EH (cell line): Measurements from ENCODE around the gene ALKBH5.

Experiments used
- DNase-seq: peaks from one replicate; pipeline ENCODE4 v3.0.0-alpha.2; 2015; ENCODE audit warnings: low read depth

The ALKBH5 gene

DNA sequence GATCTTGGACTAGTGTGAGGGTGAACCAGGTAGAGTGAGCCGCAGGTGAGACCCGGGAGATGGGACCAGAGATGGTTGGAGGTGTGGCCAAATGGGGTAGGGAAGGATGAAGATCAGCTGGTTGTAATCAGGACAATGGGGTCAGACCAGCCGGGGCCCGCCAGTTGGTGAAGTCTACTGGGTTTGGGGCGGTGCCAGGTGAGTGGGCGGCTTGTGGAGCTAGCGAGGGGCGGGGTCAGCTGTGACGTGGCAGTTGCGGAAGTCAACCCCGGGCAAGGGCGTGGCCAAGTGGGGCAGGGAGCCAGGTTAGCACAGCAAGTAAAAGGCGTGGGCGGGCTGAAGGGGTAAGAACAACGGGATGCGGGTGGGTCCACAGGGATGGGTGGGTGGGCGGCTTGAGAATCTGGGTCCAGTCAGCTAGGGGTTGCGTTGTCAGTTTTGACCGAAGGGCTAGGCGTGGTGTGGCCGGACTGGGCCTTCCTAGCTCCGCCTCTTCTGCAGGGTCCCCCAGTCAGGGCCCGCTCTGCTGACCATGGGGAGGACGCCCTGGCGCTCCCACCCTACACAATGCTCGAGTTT, 25.5 kb upstream of the ALKBH5 start:
- DNase-seq = peak; percentile 80

DNA sequence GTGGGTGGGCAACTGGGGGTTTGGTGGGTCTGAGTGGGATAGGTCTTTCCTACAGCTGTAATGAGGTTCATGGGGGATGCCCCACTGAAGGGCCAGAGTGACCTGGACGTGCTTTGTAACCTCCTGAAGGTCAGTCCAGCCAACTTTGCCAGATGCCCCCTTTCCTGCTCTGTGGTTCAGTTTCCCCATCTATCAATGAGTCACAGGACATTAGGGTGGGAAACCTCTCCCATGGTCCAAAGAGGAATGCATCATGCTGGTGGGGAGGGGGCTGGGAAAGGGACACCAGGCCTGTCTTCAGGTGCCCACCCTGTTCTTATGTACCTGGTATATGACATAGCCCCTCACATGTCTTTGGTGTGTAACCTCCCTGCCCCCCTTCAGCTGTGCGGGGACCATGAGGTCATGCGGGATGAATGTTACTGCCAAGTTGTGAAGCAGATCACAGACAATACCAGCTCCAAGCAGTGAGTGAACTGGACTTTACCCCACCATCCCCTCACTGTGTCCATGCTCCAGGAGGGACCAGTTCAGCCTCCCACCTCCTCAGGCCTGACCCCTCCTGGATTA, 24.0 kb upstream of the ALKBH5 start:
- peak; percentile 23 for DNase-seq

DNA sequence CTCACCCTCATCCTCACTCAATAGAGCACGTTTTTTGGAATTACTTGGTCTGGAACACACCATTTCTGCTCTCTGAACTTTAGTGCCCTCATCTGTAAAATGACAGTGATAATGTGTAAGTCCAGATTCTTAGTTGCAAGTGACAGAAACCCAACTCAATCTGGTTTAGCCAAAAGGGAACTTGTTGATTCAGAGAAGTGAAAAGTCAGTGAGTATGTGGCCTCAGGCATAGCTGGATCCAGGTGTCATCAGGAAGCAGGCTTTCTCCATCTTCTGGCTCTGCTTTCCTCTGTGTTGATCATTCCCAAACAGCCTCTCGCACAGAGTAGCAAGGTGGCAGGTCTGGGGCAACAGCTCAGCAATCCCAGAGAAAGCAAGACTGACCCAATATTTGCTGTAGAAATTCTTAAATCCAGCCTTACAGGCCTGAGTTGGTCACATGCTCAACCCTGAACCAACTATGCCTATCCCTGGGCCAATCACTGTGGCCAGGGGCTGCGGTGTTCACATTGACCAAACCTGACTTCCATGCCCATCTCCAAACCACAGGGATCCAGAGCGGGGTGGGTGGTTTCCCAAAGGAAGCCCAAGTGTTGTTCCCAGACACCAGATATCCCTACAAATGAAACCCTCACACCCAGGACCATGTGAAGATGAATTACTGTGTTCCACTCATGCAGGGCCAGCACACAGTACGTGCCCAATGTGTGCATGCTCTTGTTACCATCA, 23.3 kb upstream of the ALKBH5 start:
- DNase-seq = no peak

DNA sequence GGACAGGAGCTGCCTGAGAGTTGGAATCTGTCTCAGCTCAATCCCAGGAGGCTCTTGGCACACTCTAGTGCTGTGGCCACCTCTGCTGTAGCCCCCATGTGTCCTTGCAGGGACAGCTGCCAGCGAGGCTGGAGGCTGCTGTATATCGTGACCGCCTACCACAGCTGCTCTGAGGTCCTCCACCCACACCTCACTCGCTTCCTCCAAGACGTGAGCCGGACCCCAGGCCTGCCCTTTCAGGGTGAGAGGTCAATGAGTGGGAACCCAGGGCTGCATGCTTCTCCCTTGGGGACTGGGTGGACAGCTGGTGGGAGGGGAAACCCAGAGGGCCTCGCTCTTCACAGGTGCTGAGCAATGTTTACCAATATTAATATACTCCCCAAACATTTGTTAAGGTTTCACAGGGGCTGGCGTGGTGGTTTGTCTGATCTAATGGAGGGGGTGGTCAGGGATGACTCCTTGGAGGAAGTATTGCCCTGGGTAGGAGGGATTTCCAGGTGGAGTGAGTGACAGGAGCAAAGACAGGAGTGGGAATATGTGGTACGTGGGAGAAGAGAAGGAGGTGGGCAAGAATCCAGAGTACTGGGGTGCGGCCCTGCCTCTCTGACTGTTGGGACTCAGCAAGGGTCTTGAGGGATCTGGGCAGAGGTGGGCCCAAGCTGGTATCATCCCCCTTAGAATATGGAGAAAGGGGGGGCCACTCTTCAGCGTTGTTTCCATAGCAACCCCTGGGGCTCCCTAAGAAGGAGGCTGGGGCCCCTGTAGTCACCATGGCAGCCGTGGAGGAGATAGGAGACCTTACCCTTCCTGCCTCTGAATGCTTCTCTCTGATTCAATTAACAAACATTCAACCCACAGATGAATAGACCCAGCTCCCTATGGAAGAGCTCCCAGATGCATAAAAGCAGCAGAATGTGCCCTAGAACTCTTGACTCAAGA, 22.2 kb upstream of the ALKBH5 start:
- peak; percentile 16 for DNase-seq

DNA sequence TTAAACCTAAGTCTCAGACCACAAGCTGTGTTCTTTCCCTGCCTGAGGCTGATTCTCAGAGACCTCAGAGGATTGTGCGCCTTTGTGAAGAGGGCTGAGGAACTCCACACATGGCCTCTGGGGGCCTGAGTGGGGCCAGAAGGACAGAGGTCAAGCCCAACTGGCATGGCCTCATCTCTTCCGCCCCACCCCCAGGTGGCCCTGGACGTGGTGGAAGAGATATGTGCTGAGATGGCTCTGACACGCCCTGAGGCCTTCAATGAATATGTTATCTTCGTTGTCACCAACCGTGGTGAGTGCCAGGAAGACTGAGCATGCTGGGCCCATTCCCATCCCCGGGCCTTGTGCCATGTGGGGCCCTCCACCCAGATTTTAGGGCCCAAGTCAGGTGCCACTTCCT, 20.1 kb upstream of the ALKBH5 start:
- no peak for DNase-seq

DNA sequence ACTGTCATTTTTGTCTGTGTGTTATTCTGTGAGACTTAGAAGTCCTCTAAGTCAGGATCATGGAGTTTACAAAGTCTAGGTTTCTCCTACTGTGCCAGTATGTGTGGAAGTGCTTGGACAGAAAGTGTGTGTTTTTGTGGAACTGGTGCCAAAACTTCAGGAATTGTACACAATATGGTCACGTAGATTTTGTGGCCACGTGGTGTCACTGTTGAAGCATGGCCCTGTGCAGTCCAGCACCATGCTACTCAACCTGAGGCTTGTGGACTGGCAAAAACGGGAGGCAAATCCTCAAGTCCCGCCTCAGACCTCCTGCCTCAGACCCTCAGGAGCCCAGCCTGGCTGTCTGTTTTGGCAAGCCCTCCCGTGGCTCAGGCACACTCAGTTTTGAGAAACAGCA, 16.7 kb upstream of the ALKBH5 start:
- peak; percentile 16 for DNase-seq

DNA sequence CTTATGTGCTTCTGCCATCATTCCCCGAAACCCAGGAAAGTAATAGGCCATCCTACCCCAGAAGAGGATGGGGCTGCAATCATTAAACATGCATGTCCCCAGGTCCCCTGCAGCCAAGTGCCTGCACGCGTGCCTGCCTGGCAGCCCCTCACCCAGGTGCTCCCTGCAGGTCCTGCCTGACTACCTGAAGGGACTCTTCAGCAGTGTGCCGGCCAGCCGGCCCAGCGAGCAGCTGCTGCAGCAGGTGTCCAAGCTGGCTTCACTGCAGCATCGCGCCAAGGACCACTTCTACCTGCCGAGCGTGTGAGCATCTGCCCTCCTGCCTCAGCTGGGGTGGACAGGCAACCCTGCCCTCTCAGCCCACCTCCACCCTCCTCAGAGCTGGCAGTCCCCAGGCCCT, 16.2 kb upstream of the ALKBH5 start:
- DNase-seq = no peak

DNA sequence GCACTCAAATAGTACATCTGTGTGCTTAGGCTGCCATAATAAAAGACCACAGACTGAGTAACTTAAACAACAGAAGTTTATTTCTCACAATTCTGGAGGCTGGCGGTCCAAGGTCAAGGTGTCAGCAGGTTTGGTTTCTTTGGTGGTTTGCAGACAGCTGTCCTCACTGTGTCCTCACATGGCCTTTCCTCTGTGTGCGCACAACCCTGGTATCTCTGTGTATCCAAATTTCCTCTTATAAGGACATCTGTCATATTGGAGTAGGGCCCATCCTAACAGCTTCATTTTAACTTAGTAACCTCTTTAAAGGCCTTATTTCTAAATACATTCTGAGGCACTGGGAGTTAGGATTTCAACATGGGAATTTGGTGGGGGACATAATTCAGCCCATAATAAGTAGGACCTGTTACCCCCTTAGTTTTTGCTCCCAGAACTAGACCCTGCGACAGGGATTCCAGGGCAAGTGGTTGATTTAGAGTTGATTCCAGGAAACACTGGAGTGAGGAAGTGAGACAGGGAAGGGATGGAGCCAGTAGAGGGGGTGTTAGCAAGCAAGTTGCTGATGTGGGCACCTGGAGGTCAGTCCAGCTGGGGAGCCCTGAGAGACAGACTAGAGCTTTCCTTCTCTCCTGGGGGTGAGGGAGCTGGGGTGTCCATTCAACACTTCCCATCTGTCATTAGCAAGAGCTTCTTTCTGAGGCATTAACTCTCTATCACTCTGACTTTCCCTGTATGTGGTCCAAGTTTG, 10.9 kb upstream of the ALKBH5 start:
- no peak for DNase-seq

DNA sequence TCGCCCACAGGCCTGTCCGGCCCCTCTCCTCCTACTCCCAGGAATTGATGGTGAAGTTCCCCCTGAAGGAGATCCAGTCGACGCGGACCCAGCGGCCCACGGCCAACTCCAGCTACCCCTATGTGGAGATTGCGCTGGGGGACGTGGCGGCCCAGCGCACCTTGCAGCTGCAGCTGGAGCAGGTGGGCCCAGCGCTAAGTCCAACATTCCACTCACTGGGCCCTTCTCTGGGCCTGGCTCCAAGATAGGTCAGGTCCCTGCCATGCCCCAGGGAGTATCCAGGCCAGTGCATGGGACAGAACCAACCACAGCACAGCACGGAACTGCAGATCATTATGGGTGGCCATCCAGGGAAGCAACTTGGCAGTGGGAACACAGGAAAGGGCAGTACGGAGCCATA, 9.9 kb upstream of the ALKBH5 start:
- DNase-seq = no peak

DNA sequence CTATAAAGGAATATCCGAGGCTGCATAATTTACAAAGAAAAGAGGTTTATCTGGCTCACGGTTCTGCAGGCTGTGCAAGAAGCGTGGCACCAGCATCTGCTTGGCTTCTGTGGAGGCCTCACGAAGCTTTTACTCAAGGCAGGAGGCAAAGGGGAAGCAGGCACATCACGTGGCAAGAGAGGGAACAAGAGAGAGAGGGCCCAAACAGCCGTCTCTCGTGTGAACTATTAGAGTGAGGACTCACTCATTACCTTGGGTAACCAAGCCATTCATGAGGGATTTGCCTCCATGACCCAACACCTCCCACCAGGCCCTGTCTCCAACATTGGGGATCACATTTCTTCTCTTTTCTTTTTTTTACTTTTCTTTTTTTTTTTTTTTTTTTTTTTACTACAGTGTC, 7.5 kb upstream of the ALKBH5 start:
- no peak for DNase-seq

DNA sequence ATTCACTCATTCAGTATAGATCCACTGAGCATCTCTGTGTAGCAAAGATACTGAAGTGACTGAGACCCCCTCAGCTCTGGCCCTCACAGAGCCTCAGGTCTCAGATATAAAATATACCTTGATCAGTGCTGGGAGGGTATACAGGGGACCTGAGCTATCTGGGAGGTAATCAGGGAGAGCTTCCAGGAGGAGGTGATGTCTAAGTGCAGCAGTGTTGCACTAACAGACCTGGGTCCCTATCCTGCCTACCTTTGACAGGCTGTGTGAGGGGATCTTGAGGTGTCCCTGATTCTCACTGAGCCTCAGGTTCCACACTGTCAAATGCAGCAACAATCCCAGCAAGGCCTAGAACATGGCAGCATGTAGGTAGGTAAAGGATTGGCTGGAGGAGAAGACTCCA, 6.5 kb upstream of the ALKBH5 start:
- DNase-seq = no peak

DNA sequence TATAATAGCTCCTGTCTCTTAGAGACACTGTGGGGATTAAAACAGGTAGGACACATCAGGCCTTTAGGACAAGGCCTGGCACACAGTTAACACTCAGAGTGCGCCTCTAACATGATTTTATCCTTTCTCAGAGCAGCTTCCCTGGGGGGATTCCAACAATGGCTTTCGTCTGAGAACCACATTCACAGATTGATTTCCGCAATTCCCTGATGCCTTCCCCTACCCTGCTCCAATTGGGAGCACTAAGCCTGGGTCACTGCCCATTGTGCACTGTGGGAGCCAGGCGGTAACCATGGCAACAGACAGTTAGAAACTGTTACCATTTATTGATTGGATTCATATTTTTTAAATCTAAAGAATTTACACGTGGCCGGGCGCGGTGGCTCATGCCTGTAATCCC, 5.9 kb upstream of the ALKBH5 start:
- no peak for DNase-seq

DNA sequence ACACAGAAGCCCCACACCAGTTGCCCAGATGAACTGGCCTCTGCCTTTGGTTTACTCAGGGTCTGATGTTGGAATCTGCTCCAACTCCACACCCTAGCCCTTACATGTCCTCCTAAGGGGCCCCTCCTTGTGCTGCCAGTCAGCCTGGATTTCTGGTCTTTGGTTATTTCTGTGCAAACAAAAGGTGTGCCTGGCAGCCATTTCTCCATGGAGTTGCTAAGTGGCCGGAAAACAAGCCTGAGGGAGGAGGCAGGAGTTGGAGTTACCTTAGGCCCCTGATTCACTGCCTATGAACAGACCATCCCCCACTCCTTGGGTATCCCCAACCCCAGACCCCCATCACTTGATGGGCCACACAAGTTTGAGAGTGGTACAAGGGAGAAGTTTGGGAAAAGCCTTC, 4.4 kb upstream of the ALKBH5 start:
- DNase-seq = no peak

DNA sequence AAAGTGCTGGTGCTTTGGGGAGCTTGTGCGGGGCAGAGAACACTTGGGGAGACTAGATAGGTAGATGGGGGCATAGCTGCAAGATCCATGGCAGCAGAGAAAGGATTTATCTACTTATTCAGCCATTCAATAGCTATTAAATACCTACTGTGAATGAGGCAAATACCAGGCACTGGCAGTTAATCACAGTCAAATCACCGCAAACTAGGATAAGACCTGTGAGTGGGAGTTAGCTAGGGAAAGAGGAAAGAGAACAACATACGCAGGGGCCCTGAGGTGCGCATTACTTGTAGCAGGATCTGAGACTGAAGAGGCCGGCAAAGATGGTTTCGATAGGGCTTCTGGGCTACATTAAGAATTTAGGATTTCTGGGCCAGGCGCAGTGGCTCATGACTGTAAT, 3.8 kb upstream of the ALKBH5 start:
- DNase-seq = no peak

DNA sequence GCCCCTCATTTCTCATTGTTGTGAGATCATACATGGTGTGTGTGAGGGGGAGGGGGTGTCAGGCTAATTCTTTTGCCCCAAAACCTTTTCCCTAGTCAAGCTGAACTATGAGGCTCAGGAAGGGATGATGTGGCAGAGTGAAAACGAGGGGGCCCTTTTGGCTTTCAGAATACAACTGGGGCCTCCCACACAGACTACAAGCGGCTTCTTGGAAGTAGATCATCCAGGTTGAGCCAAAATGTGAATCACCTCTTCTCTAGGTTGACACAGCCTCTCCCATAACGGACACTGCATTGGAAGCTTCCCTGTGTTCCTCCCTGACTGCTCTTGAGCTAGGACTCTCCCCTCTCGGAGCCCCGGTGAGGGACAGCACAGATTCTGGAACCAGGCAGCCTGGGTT, 2.3 kb upstream of the ALKBH5 start:
- DNase-seq = no peak

DNA sequence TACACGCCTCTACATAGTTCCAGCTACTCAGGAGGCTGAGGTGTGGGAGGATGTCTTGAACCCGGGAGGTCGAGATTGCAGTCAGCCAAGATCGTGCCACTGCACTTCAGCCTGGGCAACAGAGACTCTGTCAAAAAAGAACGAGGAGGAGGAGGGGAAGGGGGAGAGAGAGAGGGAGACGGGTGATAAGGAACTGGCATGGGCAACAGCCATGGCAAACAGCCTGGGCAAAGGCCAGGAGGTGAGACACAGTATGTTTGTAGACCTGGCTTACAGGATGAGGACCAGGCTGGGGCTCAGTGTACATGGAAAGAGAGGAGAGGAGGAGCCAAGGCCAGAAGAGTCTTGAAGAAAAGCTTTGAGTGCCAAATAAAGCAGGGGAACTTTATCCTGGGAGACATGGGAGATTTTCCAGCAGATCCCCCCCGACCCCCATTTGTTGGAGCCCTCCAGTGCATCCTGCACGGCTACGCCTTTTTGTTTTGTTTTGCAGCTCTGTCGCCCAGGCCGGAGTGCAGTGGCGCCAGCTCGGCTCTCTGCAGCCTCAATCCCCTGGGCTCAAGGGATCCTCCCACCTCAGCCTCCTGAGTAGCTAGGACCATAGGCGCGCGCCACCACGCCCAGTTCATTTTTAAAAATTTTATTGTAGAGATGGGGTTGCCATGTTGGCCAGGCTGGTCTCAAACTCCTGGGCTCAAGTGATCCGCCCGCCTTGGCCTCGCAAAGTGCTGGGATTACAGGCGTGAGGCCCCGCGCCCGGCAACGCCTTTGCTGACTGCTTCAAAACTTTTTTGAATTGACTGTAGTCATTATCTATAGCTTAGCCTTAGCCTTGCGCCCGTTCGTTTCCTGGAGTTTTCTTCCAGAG, 1.3 kb upstream of the ALKBH5 start:
- DNase-seq = peak; percentile 25

DNA sequence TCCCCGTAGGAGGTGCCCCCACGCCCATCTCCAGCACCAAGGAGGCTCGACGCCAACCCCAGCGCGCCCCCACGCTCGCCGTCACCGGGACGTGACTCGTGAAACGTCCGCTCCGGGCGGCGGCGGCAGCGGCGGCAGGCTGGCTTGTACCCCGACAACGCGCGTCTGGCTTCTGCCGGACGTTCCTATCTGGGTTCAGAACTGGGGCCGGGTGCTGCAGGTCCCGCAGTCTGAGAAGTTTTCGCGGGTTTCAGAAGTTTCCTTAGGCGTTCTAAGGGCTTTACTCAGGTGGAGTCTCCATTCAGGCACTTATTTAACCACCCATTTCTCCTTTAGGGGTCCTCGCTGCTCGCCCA, 672 bp upstream of the ALKBH5 start:
- DNase-seq = peak; percentile 88

DNA sequence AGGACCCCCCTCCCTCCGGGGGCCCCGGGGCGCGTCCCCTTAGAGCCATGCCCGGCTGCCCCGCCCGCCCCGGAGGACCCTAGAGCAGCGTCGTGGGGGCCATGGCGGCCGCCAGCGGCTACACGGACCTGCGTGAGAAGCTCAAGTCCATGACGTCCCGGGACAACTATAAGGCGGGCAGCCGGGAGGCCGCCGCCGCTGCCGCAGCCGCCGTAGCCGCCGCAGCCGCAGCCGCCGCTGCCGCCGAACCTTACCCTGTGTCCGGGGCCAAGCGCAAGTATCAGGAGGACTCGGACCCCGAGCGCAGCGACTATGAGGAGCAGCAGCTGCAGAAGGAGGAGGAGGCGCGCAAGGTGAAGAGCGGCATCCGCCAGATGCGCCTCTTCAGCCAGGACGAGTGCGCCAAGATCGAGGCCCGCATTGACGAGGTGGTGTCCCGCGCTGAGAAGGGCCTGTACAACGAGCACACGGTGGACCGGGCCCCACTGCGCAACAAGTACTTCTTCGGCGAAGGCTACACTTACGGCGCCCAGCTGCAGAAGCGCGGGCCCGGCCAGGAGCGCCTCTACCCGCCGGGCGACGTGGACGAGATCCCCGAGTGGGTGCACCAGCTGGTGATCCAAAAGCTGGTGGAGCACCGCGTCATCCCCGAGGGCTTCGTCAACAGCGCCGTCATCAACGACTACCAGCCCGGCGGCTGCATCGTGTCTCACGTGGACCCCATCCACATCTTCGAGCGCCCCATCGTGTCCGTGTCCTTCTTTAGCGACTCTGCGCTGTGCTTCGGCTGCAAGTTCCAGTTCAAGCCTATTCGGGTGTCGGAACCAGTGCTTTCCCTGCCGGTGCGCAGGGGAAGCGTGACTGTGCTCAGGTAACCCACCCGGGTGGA, 759 bp downstream of the ALKBH5 start:
- DNase-seq = peak; percentile 58

DNA sequence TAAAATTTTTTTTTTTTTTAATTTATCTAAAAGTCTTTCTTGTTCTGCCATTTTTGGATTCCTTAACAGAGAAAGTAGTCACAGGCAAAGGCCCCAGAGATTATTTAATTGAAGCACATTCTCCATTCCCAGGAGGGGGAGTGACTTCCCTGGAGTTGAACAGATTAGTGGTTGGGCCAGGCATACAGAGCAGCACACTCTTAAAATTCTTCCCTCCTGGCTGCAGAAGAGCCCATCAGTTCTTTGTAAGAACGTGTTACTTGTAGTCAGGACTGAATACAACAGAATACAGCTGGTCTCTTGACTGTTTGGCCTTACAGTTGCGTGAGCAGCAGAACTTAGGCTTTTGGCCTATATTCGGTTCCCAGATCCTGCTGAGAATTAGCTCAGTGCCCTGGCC, 1.8 kb downstream of the ALKBH5 start:
- DNase-seq = peak; percentile 69
